PFSK-1 (cell line): ENCODE measurements around the gene CCN5.

ENCODE experiments used
- FOXP2 ChIP-seq: optimal IDR thresholded peaks from 2 replicates; pipeline ENCODE3; 2011; ENCODE audit warnings: borderline replicate concordance, control low read depth, inconsistent platforms; ENCODE audit not compliant: insufficient read depth; ENCODE audit errors: extremely low read length, extremely low read depth
- POLR2AphosphoS5 ChIP-seq: IDR thresholded peaks from 2 replicates; pipeline ENCODE4 v1.6.1; 2012; ENCODE audit warnings: low read depth, mild to moderate bottlenecking, control low read depth, low read length, moderate library complexity
- SIN3A ChIP-seq: IDR thresholded peaks from 2 replicates; pipeline ENCODE4 v1.6.1; 2012; ENCODE audit warnings: mild to moderate bottlenecking, low read length, moderate library complexity, borderline replicate concordance; ENCODE audit not compliant: insufficient read depth
- TAF1 ChIP-seq: IDR thresholded peaks from 2 replicates; pipeline ENCODE4 v1.6.1; 2012; ENCODE audit warnings: low read length, control low read depth, borderline replicate concordance; ENCODE audit not compliant: insufficient read depth
- TF ChIP-seq, protein P1 (sequence below), 2 experiments: IDR thresholded peaks; 2 replicates each; pipeline versions ENCODE4 v1.6.1 to v1.8.0; 2011 to 2012; ENCODE audit warnings: low read depth in 2 of 2, low read length in 2 of 2, control low read depth in 1 of 2, inconsistent platforms in 1 of 2, mild to moderate bottlenecking in 1 of 2, moderate library complexity in 1 of 2; ENCODE audit not compliant: insufficient read depth in 1 of 2

CCN5 gene

DNA sequence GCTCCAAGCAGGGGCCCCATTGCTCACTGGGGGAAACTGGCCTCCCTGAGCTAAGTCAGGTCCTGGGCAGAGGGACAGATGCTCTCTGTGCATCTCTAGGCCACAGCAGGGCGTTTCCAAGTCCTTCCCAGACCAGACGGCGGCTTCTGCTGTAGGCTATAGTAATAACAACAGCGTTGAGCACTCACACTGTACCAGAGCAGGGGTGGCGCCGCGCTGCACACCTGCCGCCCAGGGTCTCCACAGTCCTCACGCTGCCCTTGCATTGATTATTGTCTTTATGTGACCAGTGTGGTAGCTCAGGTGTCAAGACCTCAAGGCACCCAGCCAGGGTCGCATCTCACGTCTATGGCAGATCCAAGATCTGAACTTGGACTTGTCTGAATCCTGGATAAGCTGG, 14.9 kb upstream of the CCN5 start:
- TF ChIP-seq POLR2AphosphoS5 (no peak), TAF1 (no peak), FOXP2 (no peak), SIN3A (no peak)
- TF ChIP-seq, protein P1, sequence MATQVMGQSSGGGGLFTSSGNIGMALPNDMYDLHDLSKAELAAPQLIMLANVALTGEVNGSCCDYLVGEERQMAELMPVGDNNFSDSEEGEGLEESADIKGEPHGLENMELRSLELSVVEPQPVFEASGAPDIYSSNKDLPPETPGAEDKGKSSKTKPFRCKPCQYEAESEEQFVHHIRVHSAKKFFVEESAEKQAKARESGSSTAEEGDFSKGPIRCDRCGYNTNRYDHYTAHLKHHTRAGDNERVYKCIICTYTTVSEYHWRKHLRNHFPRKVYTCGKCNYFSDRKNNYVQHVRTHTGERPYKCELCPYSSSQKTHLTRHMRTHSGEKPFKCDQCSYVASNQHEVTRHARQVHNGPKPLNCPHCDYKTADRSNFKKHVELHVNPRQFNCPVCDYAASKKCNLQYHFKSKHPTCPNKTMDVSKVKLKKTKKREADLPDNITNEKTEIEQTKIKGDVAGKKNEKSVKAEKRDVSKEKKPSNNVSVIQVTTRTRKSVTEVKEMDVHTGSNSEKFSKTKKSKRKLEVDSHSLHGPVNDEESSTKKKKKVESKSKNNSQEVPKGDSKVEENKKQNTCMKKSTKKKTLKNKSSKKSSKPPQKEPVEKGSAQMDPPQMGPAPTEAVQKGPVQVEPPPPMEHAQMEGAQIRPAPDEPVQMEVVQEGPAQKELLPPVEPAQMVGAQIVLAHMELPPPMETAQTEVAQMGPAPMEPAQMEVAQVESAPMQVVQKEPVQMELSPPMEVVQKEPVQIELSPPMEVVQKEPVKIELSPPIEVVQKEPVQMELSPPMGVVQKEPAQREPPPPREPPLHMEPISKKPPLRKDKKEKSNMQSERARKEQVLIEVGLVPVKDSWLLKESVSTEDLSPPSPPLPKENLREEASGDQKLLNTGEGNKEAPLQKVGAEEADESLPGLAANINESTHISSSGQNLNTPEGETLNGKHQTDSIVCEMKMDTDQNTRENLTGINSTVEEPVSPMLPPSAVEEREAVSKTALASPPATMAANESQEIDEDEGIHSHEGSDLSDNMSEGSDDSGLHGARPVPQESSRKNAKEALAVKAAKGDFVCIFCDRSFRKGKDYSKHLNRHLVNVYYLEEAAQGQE (IDR thresholded peaks at IDR 0.05; ENCODE audit: insufficient read depth in 1 of 2, low read depth in 2 of 2, low read length in 2 of 2): no peak

DNA sequence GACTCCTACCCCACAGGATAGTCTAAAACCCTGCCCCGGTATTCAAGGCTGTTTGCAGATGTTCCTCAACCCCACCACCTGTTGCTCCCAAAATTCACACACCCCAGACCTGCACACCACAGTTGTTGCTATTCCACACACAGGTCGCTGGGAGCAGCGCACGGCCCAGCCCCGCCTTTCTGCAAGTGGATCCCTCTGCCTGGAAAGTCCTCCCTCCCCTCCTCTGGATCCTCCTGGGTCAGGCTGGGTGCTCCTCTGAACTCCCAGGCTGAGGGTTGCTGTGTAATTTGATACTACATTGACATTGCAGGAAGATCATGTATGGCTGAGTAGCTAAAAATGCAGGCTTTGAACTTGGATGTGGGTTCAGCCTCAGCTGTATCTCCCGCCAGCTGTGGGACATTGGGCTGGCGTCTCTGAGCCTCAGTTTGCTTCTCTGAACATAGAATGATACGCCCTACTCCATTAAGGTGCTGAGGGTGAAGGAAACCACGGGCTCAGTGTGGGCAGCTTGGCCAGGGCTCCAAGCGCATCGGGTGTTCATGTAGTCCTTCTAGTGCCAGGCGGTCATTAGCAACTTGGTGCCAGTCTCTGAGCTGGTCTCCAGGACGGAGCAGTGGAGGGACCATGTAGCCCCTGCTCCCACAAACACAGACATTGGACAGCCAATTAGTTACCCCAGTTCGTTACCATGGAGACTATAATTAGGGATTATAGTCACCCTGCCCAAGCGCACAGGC, 13.9 kb upstream of the CCN5 start:
- TF ChIP-seq TAF1 (no peak), SIN3A (no peak), FOXP2 (no peak), POLR2AphosphoS5 (no peak)
- TF ChIP-seq, protein P1 (IDR thresholded peaks at IDR 0.05; ENCODE audit: insufficient read depth in 1 of 2, low read depth in 2 of 2, low read length in 2 of 2): no peak

DNA sequence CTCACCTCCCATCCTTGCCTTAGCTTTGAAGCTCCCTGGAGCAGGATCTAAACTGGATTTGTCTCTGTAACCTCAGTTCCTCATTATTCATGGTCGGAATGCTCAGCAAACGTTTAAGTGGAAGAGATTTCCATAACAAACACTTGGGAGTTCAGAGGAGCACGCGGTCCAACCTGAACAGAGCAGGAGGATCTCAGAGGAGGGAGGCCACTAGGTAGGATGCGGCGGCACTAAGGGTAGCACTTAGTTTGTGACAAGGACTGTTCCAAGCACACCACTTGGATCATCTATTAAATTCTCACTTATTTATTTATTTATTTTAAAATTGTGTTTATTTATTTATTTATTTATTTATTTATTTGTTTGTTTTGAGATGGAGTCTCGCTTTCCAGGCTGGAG, 13.3 kb upstream of the CCN5 start:
- TF ChIP-seq TAF1 (no peak), FOXP2 (no peak), SIN3A (no peak), POLR2AphosphoS5 (no peak)
- TF ChIP-seq, protein P1 (IDR thresholded peaks at IDR 0.05; ENCODE audit: insufficient read depth in 1 of 2, low read depth in 2 of 2, low read length in 2 of 2): no peak

DNA sequence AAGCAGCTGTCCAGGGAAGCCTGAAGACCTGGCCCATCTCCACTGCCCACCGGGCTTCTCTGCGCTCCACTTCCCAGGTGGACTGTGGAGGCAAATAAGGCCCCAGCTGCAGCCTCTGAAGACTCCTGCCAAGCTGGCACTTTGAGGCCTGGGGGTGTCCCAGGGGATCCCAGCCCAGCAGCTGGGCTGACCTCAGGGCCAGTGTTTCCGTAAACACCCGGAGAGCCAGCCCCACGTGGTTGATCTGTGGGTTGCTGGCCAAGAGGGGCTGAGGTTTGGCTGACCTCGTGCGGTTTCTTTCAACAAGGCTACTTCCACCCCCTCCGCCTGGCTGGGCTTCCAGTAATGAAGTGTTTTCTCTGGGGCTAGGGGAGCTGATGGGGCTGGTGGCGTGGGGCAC, 12.4 kb upstream of the CCN5 start:
- TF ChIP-seq, protein P1 (IDR thresholded peaks at IDR 0.05; ENCODE audit: insufficient read depth in 1 of 2, low read depth in 2 of 2, low read length in 2 of 2): no peak
- TF ChIP-seq SIN3A (no peak), TAF1 (no peak), POLR2AphosphoS5 (no peak), FOXP2 (no peak)
